B cell (primary cell): ENCODE data around the gene PAN2. TPM values are rescaled to one million over a fixed set of nuclear protein-coding genes. Genes with fewer than 3 reads are reported as not detected.

ENCODE experiments used
- ATAC-seq: fragments of 200-7000 bp; cut with Tn5 transposase; one replicate; pipeline ENCODE4 v1.10.0; 2021; ENCODE audit warnings: low read depth, mild to moderate bottlenecking, moderate number of reproducible peaks, moderate library complexity
- CTCF ChIA-PET: fragments of 350-600 bp; sonication (Branson Sonifier 250); formaldehyde crosslinking; loops from one replicate; lab custom pipeline; 2021; ENCODE audit warnings: antibody characterized with exemption, inconsistent platforms; lab: Charles Lee
- POLR2A ChIA-PET: fragments of 350-600 bp; sonication (Branson Sonifier 250); formaldehyde crosslinking; loops from one replicate; lab custom pipeline; 2021; ENCODE audit warnings: antibody characterized with exemption; lab: Charles Lee
- DNase-seq: peaks from one replicate; pipeline ENCODE4 v3.0.0; 2013
- H2AFZ ChIP-seq: 2 replicates; pipeline ENCODE4 v1.6.1; 2012; ENCODE audit warnings: mild to moderate bottlenecking, low read depth, low read length; ENCODE audit not compliant: insufficient read depth, poor library complexity, severe bottlenecking
- H3K27ac ChIP-seq, 2 donors: 1 replicate in 1 of 2; 2 replicates in 1 of 2; pipeline ENCODE4 v1.5.1; 2012 to 2013; ENCODE audit warnings: low read length in 2 of 2, mild to moderate bottlenecking in 2 of 2, moderate library complexity in 1 of 2
- H3K27me3 ChIP-seq, 4 experiments: fragments of 200-600 bp in 1 of 4; sonication (generic) in 1 of 4; replicated peaks in 1 of 4; 1 replicate in 2 of 4; 2 replicates in 2 of 4; pipeline versions ENCODE4 v1.6.1 to v1.7.0; 2013 to 2016; ENCODE audit warnings: low read length in 3 of 4, mild to moderate bottlenecking in 2 of 4, mixed read lengths in 1 of 4, moderate library complexity in 1 of 4; ENCODE audit not compliant: insufficient read depth in 4 of 4, control insufficient read depth in 3 of 4; ENCODE audit errors: control extremely low read depth in 1 of 4
- H3K36me3 ChIP-seq, 2 experiments: replicated peaks in 1 of 2; 1 replicate in 1 of 2; 2 replicates in 1 of 2; pipeline versions ENCODE4 v1.6.1 to v1.7.1; 2013; ENCODE audit warnings: low read length in 1 of 2; ENCODE audit not compliant: insufficient read depth in 2 of 2, control insufficient read depth in 1 of 2; ENCODE audit errors: control extremely low read depth in 1 of 2, extremely low read depth in 1 of 2
- H3K4me1 ChIP-seq, 2 donors: fragments of 200-600 bp in 1 of 2; sonication (generic) in 1 of 2; 1 replicate in 1 of 2; 2 replicates in 1 of 2; pipeline versions ENCODE4 v1.5.1 to v1.6.1; 2013 to 2017; ENCODE audit warnings: low read length in 2 of 2; ENCODE audit not compliant: control insufficient read depth in 2 of 2, insufficient read depth in 2 of 2
- H3K4me2 ChIP-seq: replicated peaks from 2 replicates; pipeline ENCODE3; 2012; ENCODE audit warnings: mild to moderate bottlenecking, low read depth, low read length; ENCODE audit not compliant: poor library complexity, severe bottlenecking
- H3K4me3 ChIP-seq, 5 experiments: fragments of 200-600 bp in 1 of 5; sonication (generic) in 1 of 5; 1 replicate in 3 of 5; 2 replicates in 2 of 5; pipeline versions ENCODE4 v1.5.1 to v1.7.0; 2011 to 2016; ENCODE audit warnings: low read length in 4 of 5, mild to moderate bottlenecking in 4 of 5, low read depth in 2 of 5, control low read depth in 1 of 5, moderate library complexity in 1 of 5; ENCODE audit not compliant: insufficient read depth in 1 of 5; ENCODE audit errors: control extremely low read depth in 1 of 5, extremely low read depth in 1 of 5
- H3K79me2 ChIP-seq: fragments of 200-600 bp; sonication (generic); one replicate; pipeline ENCODE4 v1.6.0; 2016; ENCODE audit warnings: low read length; ENCODE audit not compliant: control insufficient read depth, insufficient read depth
- H3K9ac ChIP-seq: fragments of 200-600 bp; sonication (generic); 2 replicates; pipeline ENCODE4 v1.6.1; 2017; ENCODE audit warnings: mild to moderate bottlenecking, low read length, moderate library complexity
- H3K9me3 ChIP-seq, 3 donors: one replicate each; pipeline versions ENCODE4 v1.6.1 to v1.7.1; 2013; ENCODE audit warnings: low read length in 2 of 3; ENCODE audit not compliant: control insufficient read depth in 2 of 3, insufficient read depth in 1 of 3; ENCODE audit errors: control extremely low read depth in 1 of 3
- H4K20me1 ChIP-seq: 2 replicates; pipeline ENCODE4 v1.6.0; 2012; ENCODE audit warnings: mild to moderate bottlenecking, low read length; ENCODE audit not compliant: insufficient read depth, control insufficient read depth, poor library complexity, severe bottlenecking
- H3K27ac Mint-ChIP-seq: one replicate; pipeline ENCODE4 v1.8.0; 2021; ENCODE audit warnings: mixed read lengths
- H3K27me3 Mint-ChIP-seq: one replicate; pipeline ENCODE4 v1.8.0; 2021; ENCODE audit warnings: mixed read lengths
- H3K4me1 Mint-ChIP-seq: one replicate; pipeline ENCODE4 v1.8.0; 2021; ENCODE audit warnings: mixed read lengths
- H3K4me3 Mint-ChIP-seq: one replicate; pipeline ENCODE4 v1.8.0; 2021; ENCODE audit warnings: mixed read lengths
- H3K9me3 Mint-ChIP-seq: one replicate; pipeline ENCODE4 v1.8.0; 2022; ENCODE audit warnings: mixed read lengths; ENCODE audit not compliant: insufficient read depth
- EZH2 ChIP-seq: IDR thresholded peaks from 2 replicates; pipeline ENCODE4 v1.6.1; 2012; ENCODE audit warnings: borderline replicate concordance, low read depth, mild to moderate bottlenecking, moderate library complexity, low read length; ENCODE audit not compliant: insufficient read depth, poor library complexity, severe bottlenecking
- WGBS: methylation state at CpG from one replicate; pipeline ENCODE4 v1.1.5; 2013; ENCODE audit warnings: missing lambda C conversion rate; ENCODE audit not compliant: insufficient coverage; 5-methylcytosine and 5-hydroxymethylcytosine counted together
- intact Hi-C: fragments of 100-400 bp; cut with micrococcal nuclease; formaldehyde crosslinking; loops from one replicate; pipeline ENCODE4 v1.10.0; 2022
- polyA plus RNA-seq: library from polyadenylated mRNA; depleted of rRNA; stranded (reverse); fragments of >200 nt; gene quantifications from 2 replicates; pipeline ENCODE4 v1.2.3, GENCODE V29; 2012
- total RNA-seq, 2 donors: library from RNA; stranded (reverse); fragments of 120-200 nt in 1 of 2; gene quantifications; 1 replicate in 1 of 2; 2 replicates in 1 of 2; pipeline versions ENCODE4 v1.2.3 to v1.2.4, GENCODE V29; 2013 to 2022
- TF ChIP-seq, protein P1 (sequence below): fragments of 200-600 bp; IDR thresholded peaks from one replicate; pipeline ENCODE4 v1.8.0; 2022; ENCODE audit warnings: antibody characterized with exemption, mild to moderate bottlenecking

PAN2 gene
- total and polyA plus RNA-seq, 2 donors (not counting 1 experiment from before 2014, with no cell fraction given) = 211 to 230 TPM

DNA sequence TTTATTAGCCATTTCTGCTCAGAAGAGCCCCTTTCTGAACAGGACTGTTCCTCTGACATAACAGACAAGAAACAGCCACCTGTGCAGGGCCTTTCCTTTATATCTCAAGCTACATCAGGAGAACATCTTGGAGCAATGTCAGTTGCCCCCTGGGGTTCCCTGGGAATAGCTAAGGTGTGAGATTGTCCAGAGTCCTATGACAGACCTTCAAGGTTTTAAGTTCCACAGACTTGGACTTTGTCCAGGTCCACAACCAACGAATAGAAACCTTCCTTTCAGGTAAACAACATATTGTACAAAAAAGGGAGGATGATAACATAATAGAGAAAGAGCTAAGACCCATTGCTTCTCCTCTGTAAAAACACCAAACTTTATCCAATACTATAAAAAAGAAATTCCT is 7.8 kb upstream of the PAN2 start:
- intact Hi-C loops = no loop called here
- H3K4me1 Mint-ChIP-seq = peaks cover 33% of the 10 kb centered on the region
- no peak for ATAC-seq
- peaks cover 3 to 42% of the 10 kb centered on the region in 2 experiments for H3K36me3 ChIP-seq
- H2AFZ ChIP-seq = no peak overlapping the region
- H3K27ac Mint-ChIP-seq = peak overlapping the region; percentile 6
- H3K9ac ChIP-seq = no peak overlapping the region
- DNase-seq = no peak
- H3K4me3 ChIP-seq = no peak overlapping the region
- peak overlapping the region in 1 of 2 donors; percentile 14 for H3K27ac ChIP-seq
- no peak overlapping the region for H3K4me2 ChIP-seq
- H3K9me3 Mint-ChIP-seq = no peaks in the 10 kb centered on the region
- H3K79me2 ChIP-seq = peaks cover 10% of the 10 kb centered on the region
- POLR2A ChIA-PET = interaction anchor here (1.0 to 2.1 kb wide), 2 partner anchors 8 to 18 kb away, joined by 7 read pairs; partner anchors contain the start of genes PAN2 and STAT2
- H3K9me3 ChIP-seq = no peaks in the 10 kb centered on the region
- H4K20me1 ChIP-seq = no peaks in the 10 kb centered on the region
- H3K4me3 Mint-ChIP-seq = no peak overlapping the region
- H3K27me3 Mint-ChIP-seq = no peaks in the 10 kb centered on the region
- WGBS = no CpG with 5 or more reads among the region's 1 CpG
- TF ChIP-seq, protein P1, sequence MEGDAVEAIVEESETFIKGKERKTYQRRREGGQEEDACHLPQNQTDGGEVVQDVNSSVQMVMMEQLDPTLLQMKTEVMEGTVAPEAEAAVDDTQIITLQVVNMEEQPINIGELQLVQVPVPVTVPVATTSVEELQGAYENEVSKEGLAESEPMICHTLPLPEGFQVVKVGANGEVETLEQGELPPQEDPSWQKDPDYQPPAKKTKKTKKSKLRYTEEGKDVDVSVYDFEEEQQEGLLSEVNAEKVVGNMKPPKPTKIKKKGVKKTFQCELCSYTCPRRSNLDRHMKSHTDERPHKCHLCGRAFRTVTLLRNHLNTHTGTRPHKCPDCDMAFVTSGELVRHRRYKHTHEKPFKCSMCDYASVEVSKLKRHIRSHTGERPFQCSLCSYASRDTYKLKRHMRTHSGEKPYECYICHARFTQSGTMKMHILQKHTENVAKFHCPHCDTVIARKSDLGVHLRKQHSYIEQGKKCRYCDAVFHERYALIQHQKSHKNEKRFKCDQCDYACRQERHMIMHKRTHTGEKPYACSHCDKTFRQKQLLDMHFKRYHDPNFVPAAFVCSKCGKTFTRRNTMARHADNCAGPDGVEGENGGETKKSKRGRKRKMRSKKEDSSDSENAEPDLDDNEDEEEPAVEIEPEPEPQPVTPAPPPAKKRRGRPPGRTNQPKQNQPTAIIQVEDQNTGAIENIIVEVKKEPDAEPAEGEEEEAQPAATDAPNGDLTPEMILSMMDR = no peak
- no peak for TF ChIP-seq EZH2
- peaks cover 26 to 33% of the 10 kb centered on the region in 2 donors for H3K4me1 ChIP-seq
- no peaks in the 10 kb centered on the region for H3K27me3 ChIP-seq
- CTCF ChIA-PET = interaction anchor here (2.2 to 2.4 kb wide), 2 partner anchors 18 to 122 kb away, joined by 6 to 10 read pairs; partner anchors contain the start of gene STAT2

DNA sequence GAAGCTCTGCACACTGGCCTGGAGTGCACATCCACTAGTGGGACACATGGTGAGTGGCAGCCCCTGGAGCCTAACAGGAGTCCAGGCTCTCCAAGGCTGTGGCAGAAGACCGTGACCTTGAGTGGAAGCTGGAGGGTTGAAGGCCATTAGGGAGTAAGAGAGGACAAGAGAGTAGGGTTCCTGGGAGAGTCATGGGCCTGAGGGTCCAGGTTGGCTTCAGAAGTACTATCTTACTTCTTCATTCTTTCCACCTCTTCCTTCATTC is 5.3 kb upstream of the PAN2 start:
- ATAC-seq (no peak), DNase-seq (no peak)
- Histone ChIP-seq H3K27ac (peak overlapping the region; percentile 86 to 88), H3K36me3 (peaks cover 0 to 28% of the 10 kb centered on the region in 2 experiments), H2AFZ (peak overlapping the region; percentile 52), H3K79me2 (peaks cover 10% of the 10 kb centered on the region), H3K27me3 (no peaks in the 10 kb centered on the region), H3K9me3 (no peaks in the 10 kb centered on the region), H4K20me1 (no peaks in the 10 kb centered on the region), H3K9ac (peak overlapping the region; percentile 68), H3K4me2 (peak overlapping the region; percentile 81), H3K4me1 (peaks cover 35 to 43% of the 10 kb centered on the region in 2 donors), H3K4me3 (peak overlapping the region; percentile 26 to 59 (median 48))
- Mint-ChIP-seq H3K27me3 (no peaks in the 10 kb centered on the region), H3K27ac (peak overlapping the region; percentile 99), H3K9me3 (no peaks in the 10 kb centered on the region), H3K4me1 (peaks cover 43% of the 10 kb centered on the region), H3K4me3 (peak overlapping the region; percentile 95)
- TF ChIP-seq, protein P1 = no peak
- TF ChIP-seq EZH2 = no peak
- WGBS = no CpG with 5 or more reads among the region's 1 CpG
- intact Hi-C loops = loop anchor here (2.0 kb wide), 1 partner anchor 36 kb away; no protein-coding TSS in a partner anchor
- POLR2A ChIA-PET = interaction anchor here (0.6 to 2.5 kb wide), 7 partner anchors 15 to 125 kb away, joined by 3 to 22 read pairs (median 5); partner anchors contain the start of genes CNPY2, CS, RNF41 and STAT2
- CTCF ChIA-PET = interaction anchor here (0.5 to 7.6 kb wide), 6 partner anchors 20 to 126 kb away, joined by 4 to 45 read pairs (median 14); partner anchors contain the start of genes CNPY2, STAT2 and TIMELESS
